Measurements from ENCODE around the gene TXNRD2. TPM values are rescaled to one million over a fixed set of nuclear protein-coding genes. Genes with fewer than 3 reads are reported as not detected.

TXNRD2 gene
- total RNA-seq, 1 experiment from 2014 or later, result 19.7 TPM

DNA sequence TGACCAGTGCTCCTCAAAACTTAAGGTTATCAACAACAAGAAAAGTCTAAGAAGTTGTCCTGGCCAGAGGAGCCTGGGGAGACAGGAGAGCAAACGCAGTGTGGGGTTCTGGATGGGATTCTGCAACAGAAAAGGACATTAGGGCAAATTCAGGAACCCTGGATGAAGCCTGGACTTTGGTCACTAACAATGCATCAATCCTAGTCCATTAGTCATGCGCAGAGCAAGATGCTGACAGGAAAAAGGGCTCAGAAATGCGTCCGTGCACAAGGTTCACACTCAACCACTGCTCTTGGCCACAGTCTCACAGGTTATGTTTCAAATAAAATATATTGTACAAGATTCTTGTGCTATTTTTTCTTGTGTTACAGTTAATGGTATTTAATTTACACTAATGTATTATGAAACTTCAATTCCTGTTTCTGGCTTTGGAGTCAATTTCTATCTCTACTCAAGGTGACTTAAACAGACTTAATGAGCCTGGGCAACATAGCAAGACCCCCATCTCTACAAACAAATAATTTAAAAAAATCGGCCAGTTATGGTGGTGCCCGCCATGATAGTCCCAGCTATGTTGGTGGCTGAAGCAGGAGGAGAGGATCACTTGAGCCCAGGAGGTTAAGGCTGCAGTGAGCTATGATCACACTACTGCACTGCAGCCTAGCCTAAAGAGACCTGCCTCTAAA lies 100.5 kb downstream of the TXNRD2 start:
- Histone ChIP-seq H3K9me2 (ENCODE audit: insufficient read depth) (no peaks in the 10 kb centered on the region), H4K20me1 (ENCODE audit: insufficient read depth) (no peaks in the 10 kb centered on the region), H3K36me3 (ENCODE audit: control insufficient read depth in 1 of 2, insufficient read depth in 2 of 2, low read length in 2 of 2) (no peaks in the 10 kb centered on the region), H3K27ac (ENCODE audit: low read depth, low read length) (no peak overlapping the region), H3K27me3 (ENCODE audit: insufficient read depth, low read length) (no peaks in the 10 kb centered on the region), H2AFZ (ENCODE audit: low read depth, low read length, poor library complexity, severe bottlenecking) (no peak overlapping the region), H3K9ac (ENCODE audit: low read length) (no peak overlapping the region), H3K4me2 (ENCODE audit: low read length) (no peak overlapping the region), H3K9me3 (ENCODE audit: control insufficient read depth in 1 of 2, insufficient read depth in 1 of 2, low read depth in 1 of 2, low read length in 2 of 2) (no peaks in the 10 kb centered on the region), H3K4me1 (ENCODE audit: control insufficient read depth in 1 of 2, insufficient read depth in 2 of 2, low read length in 2 of 2) (peaks cover 0 to 5% of the 10 kb centered on the region in 2 experiments; a peak in 1 of 4 replicates), H3K79me2 (ENCODE audit: insufficient read depth, low read length) (0 out of 2 replicates have a peak, but pooled peaks cover 5% of the 10 kb centered on the region), H3K4me3 (replicated peaks in 1 of 2; ENCODE audit: low read depth in 1 of 2, low read length in 2 of 2) (no peak overlapping the region)
- POLR2A ChIA-PET, result no interaction called here
- ATAC-seq, result no peak
- CTCF ChIA-PET, result interaction anchor here (1.2 kb wide), 1 partner anchor 85 kb away, joined by 3 read pairs; no protein-coding TSS in a partner anchor
- no peak for TF ChIP-seq CBX3 (IDR thresholded peaks at IDR 0.05; ENCODE audit: low read depth)
- no peak for TF ChIP-seq RAD21 (IDR thresholded peaks at IDR 0.05; ENCODE audit: low read depth)
- no peak for TF ChIP-seq FOSL1 (IDR thresholded peaks at IDR 0.05; ENCODE audit: low read depth)
- TF ChIP-seq, protein P1, sequence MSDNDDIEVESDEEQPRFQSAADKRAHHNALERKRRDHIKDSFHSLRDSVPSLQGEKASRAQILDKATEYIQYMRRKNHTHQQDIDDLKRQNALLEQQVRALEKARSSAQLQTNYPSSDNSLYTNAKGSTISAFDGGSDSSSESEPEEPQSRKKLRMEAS (IDR thresholded peaks at IDR 0.05), result no peak
- no peak for TF ChIP-seq SP1 (IDR thresholded peaks at IDR 0.05; ENCODE audit: low read depth)
- no peak for TF ChIP-seq POLR2AphosphoS5 (IDR thresholded peaks at IDR 0.05; ENCODE audit: low read depth, low read length)
- TF ChIP-seq SRF (IDR thresholded peaks at IDR 0.05; ENCODE audit: low read depth), result no peak
- TF ChIP-seq TCF7L2 (IDR thresholded peaks at IDR 0.05; ENCODE audit: borderline replicate concordance, extremely low read depth, insufficient read depth, insufficient read length), result no peak
- RAD21 ChIA-PET (ENCODE audit: low non-redundant PET in 1 of 2, low total read pairs in 2 of 2, uncharacterized antibody in 2 of 2, unreplicated experiment in 2 of 2), result no interaction called here
- BruUV-seq (replicated peaks), result no TSS peak
- no peak for DNase-seq (ENCODE audit: low read depth, low spot score)
- intact Hi-C loops (cut with micrococcal nuclease), result no loop called here

DNA sequence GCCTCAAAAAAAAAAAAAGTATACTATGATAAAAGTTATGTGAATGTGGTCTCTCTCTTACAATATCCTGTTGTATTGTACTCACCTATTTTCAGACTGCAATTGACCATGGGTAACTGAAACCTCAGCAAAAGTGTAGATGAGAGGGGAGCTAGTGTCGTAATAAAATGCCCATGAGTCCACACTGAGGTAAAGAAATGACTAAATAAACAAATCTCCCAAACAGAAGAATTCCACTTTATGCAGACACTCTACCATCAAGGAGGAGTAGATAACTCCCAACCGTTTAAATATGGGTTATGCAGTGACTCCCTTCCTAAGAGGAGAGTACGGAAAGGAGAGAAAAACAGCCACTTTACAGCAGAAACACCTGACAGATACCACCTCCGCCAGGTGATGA lies 101.6 kb downstream of the TXNRD2 start:
- intact Hi-C loops (cut with micrococcal nuclease), result no loop called here
- Histone ChIP-seq H3K27ac (ENCODE audit: low read depth, low read length) (no peak overlapping the region), H3K36me3 (ENCODE audit: control insufficient read depth in 1 of 2, insufficient read depth in 2 of 2, low read length in 2 of 2) (no peaks in the 10 kb centered on the region), H3K4me3 (replicated peaks in 1 of 2; ENCODE audit: low read depth in 1 of 2, low read length in 2 of 2) (no peak overlapping the region), H3K4me2 (ENCODE audit: low read length) (no peak overlapping the region), H3K4me1 (ENCODE audit: control insufficient read depth in 1 of 2, insufficient read depth in 2 of 2, low read length in 2 of 2) (peaks cover 0 to 5% of the 10 kb centered on the region in 2 experiments; a peak in 1 of 4 replicates), H4K20me1 (ENCODE audit: insufficient read depth) (no peaks in the 10 kb centered on the region; the same call in 1 of the 2 replicates), H3K79me2 (ENCODE audit: insufficient read depth, low read length) (0 out of 2 replicates have a peak, but pooled peaks cover 5% of the 10 kb centered on the region), H3K27me3 (ENCODE audit: insufficient read depth, low read length) (no peaks in the 10 kb centered on the region), H3K9ac (ENCODE audit: low read length) (no peak overlapping the region), H3K9me3 (ENCODE audit: control insufficient read depth in 1 of 2, insufficient read depth in 1 of 2, low read depth in 1 of 2, low read length in 2 of 2) (no peaks in the 10 kb centered on the region), H2AFZ (ENCODE audit: low read depth, low read length, poor library complexity, severe bottlenecking) (no peak overlapping the region), H3K9me2 (ENCODE audit: insufficient read depth) (no peaks in the 10 kb centered on the region)
- RAD21 ChIA-PET (ENCODE audit: low non-redundant PET in 1 of 2, low total read pairs in 2 of 2, uncharacterized antibody in 2 of 2, unreplicated experiment in 2 of 2), result no interaction called here
- DNase-seq (ENCODE audit: low read depth, low spot score) (no peak), ATAC-seq (no peak)
- no TSS peak for BruUV-seq (replicated peaks)
- CTCF ChIA-PET, result no interaction called here
- POLR2A ChIA-PET, result no interaction called here
- TF ChIP-seq JUND (IDR thresholded peaks at IDR 0.05) (no peak), EGR1 (IDR thresholded peaks at IDR 0.05; ENCODE audit: low read depth) (no peak), POLR2AphosphoS5 (IDR thresholded peaks at IDR 0.05; ENCODE audit: low read depth, low read length) (no peak), EZH2 (IDR thresholded peaks at IDR 0.05) (no peak), YY1 (IDR thresholded peaks at IDR 0.05; ENCODE audit: extremely low read depth, insufficient replicate concordance, low read depth, low read length) (no peak), SRF (IDR thresholded peaks at IDR 0.05; ENCODE audit: low read depth) (no peak)

All from HCT116 (cell line).